Measurements from ENCODE around the gene FRS3.

Gene FRS3

DNA sequence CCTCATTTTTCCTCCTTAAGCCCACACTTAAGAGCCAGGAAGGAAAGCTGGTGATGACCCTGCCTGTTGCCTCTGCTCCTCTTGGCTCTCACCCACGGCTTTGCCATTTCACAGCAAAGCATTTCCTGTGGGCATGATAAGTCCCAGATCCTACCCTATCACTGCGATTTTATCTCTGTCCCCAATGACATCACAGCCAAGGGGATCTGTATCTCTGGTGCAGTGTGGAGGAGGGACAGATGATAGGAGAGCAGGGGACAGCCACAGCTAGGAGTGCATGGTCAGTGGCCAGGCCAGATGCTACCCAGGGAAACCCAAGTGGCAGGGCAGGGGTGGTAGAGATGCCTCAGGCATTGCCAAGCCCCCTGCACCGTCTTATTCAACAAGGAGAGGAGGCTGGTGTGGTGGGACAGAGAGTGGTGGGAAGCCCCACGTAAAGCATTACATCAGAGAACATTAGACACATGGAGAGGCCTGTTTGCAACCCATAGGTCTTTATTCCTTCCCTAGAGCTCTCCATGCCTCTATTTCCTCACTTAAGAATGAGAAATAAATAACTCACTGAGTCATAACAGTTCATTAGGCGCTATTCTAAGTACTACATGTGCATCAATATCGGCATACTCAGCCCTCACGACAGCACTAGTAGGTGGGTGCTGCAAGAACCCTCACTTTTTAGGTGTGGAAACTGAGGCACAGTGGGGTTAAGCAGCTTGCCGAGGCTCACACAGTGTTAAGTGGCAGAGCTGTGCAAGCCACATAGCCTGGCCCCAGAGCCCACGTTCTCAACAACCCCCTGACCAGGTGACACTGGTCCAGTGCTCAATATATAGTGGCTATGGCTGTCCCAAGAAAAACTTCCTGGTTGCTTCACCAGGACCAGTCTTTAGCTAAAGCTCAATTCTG, 48.9 kb downstream of the FRS3 start:
- H3K4me3 ChIP-seq (ENCODE audit: low read depth, low read length), result no peak overlapping the region

DNA sequence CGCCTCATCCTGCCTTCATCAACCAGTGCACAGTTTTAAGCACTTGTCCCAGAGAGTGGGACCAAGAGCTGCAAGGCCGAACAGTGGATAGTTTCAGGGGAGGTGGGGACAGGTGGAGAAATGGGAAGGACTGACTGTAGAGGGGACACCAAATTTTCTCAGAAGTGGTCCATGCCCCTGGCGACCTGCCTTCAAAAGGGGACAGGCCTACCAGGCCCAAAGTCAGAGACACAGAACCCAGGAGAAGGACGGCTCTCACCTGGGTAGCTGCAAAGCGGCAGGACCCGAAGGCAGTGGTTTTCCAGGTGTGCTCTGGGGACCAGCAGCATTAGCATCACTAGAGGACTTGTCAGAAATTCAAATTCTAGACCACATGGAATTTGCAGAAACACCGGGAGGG, 50.1 kb downstream of the FRS3 start:
- no peak overlapping the region for H3K4me3 ChIP-seq (ENCODE audit: low read depth, low read length)

DNA sequence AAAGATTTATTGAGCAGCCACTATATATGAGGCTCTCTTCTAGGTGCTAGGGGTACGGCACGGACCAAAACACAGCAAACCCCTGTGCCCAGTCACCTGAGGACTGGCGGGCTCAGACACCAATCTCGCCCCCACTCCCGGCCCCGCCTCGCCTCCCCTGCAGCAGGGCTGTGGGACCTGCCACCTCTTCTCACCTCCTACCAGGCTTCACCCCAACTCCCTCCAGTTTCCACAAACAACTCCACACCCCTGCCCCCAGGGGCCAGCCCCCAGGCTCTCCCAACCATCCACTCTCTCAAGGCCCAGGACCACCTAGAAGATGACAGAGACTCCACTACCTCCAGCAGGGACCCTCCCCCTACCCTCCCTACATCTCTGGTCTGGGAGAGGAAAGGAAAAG, 50.7 kb downstream of the FRS3 start:
- no peak overlapping the region for H3K4me3 ChIP-seq (ENCODE audit: low read depth, low read length)

DNA sequence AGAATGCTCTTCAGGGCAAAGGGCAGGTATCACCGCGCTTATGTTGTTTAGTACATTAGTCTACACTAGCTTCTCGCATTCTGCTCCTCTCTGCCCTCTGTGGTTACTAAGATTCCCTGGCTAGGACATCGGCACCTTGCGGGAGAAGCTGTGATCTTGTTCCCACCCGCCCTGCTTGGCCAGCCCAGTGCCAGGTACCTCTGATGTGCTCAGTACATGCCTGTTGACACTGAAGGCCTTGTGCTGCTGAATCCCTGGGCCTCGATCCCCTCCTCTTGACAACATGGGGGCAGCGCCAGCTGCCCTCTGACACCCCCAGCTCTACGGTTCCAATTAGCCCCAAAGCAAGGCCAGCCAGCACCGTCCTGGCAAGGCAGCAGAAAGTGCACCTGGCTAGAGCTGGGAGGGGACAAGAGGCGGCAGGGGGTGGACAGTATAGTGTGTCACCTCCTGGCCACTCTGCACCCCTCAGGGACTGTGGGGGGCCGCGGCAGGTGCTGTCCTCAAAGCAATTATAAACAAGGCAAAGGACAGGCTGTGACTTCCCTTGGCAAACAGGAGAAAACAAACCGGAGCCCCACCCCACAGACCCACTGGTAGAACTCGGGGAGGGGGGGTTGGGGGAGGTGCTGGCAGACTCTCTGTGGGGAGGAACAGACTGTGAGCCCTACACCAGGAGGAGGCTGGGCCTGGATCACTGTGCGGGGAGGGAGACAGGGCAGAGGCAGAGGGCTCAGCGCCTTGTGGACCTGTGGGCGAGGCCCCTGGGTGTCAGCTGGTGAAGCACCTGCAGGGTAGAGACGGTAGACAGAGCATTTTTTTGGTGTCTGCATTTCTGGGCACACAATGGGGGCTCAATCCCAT, 51.4 kb downstream of the FRS3 start:
- no peak overlapping the region for H3K4me3 ChIP-seq (ENCODE audit: low read depth, low read length)

DNA sequence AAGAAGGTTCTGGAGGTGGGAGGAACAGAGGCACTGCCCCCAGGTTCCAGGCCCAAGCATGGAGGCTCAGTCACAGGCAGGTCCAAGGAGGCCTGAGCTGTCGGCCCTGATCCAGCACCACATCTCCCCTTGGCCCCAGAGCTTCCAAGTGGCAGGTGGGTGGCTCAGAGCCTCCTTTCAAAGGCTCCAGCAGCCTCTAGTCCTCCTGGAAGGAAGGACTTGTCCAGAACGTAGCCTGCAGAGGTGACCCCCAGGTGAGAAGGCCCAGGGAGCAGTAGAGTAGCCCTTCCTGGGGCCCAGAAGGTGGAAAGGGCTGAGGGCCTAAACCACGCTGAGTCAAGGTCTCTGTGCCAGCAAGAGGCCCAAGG, 52.0 kb downstream of the FRS3 start:
- no peak overlapping the region for H3K4me3 ChIP-seq (ENCODE audit: low read depth, low read length)

DNA sequence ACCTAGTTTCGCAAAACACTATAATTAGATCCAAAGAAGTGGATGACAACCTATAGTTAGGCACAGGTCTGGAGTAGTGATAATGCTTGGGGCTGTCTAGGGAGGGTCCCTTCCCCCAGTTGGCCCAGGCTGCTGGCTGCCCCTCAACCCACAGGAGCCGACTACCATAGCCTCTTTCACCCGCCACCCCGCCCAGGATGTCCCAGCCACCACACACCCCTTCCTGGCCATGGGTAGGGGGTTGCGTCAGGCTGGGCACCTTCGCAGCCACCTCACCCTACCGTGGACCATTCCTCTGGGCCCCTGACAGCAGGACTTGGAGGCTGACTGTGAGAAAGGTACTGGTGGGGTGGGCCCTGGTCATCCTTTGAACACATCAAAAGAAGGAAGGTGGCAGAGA, 52.8 kb downstream of the FRS3 start:
- no peak overlapping the region for H3K4me3 ChIP-seq (ENCODE audit: low read depth, low read length)

DNA sequence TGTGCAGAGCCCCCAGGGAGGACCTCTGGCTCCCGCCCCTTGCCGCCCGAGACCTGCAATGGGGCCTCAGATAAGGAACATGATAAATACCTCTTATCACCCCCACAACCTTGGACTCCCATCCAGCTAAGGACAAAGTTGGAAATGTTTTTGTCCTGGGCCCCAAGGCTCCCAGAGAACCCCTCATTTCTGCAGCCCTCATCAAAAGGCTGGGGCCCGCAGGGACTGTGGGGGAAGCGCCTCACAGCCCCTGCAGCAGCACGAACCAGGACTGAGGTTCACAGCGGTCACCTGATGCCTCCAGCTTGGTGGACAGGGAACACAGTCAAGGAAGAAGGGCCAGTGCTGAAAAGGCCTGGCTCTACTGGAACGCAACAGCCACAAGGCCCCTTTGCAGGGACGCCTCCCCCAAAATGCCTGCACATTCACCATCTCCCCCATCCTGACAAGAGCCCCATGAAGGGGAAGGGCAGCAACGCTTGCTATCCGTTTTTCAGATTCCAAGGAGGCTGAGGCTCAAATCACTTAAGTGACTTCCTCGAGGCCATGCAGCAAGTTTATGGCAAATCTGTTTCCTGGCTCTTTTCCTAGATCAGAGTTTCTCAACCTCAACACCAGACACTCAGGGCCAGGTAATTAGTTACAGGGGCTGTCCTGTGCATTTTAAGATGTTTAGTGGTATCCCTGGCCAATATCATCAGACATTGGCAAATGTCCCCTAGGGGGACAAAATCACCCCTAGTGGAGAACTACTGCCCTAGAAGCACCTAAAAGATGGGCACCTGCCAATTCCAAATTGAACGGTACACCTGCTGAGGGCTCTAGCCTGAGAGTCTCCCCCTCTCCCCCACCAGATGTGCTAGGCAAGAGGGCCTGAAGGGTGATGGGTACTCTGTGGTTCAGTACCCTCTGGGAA, 54.9 kb downstream of the FRS3 start:
- no peak overlapping the region for H3K4me3 ChIP-seq (ENCODE audit: low read depth, low read length)

DNA sequence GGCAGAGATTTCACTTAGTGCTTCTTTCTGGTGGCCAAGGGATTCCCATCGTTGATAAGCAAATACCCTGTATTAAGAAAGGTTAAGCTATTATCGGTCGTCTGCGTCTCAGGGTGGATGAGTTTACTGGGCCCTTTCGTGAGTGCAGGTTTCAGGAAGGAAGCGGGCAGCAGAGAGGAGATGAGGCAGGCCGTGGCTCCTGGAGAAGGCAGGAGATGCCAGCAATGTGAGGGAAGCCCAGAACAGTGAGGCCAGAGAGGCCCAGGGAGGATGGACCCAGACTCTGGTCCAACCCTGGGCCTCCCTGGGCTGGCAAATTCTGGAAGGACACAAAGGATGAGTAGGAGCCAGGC, 55.5 kb downstream of the FRS3 start:
- H3K4me3 ChIP-seq (ENCODE audit: low read depth, low read length), result no peak overlapping the region

DNA sequence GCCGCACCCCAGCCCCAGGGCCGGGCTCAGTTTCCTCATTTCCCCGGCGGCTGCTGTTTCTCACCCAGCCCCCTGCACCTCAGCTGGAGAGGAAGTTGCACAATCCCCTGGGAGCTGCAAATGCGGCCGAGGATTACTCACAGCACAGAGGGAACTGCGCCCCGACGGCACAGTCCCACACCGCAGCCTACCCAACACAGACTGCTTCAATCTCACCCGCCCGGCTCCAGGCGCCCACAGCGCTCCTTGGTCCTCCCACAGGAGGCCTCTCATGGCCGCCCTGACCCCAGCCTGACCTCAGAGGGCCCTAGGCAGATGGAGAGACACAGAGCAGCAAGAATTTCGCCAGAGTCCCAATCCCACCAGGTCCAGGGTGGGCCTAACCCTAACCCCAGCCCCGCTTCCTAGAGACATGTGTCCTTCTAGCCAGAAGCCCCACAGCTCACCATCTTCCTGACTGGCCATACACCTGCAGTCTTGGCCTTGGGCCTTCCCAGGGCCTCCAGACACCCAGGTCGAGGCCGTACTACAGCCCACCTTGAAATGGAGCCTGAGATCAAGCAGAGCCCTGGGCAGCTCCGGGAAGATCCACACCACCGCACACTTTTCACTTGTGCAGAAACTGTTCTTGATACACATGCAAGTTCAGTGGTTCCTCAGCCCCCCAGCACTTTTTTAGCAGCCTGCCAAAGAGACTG, 56.0 kb downstream of the FRS3 start:
- H3K4me3 ChIP-seq (ENCODE audit: low read depth, low read length), result no peak overlapping the region

DNA sequence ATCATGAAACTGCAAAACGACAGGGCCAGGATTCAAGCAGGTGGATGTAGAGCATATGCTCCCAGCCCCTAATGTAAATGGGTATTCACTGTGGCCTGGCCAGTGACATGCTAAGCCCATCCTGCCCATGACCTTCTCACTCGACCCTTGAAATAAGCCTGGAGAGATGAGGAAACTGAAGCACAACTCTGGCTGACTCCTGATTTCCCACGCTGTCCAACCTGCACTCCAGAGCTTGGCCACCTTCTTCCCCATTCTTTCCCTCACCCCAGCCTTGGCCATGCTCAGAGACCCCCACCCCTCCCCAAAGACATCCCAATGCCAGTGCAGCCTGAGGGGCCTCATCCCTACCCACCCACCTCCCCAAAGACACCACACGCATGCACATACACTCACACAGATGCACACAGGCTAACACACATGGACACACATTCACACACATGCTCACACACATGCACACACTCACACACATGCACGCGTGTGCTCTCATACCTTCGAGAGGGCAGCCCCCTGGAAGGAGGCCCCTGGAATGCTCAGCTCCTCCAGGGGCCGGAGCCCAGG, 56.7 kb downstream of the FRS3 start:
- H3K4me3 ChIP-seq (ENCODE audit: low read depth, low read length), result no peak overlapping the region

DNA sequence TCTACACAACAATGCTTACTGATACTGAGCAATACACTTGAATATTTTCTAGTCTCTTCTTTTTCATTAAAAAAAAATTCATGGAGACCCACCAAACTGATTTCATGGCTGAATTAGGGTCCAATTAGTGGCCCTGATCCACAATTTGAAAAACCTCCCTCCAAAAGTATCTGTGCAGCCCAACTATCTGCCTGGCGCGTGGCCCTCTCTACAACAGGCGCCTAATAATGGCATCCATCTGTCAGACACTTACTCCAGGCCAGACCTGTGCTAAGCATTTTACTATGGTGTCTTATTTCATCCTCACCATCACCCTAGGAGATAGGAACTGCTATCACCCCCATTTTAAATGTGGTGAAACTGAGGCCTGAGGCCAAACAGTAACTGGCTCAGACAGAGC, 58.3 kb downstream of the FRS3 start:
- no peak overlapping the region for H3K4me3 ChIP-seq (ENCODE audit: low read depth, low read length)

DNA sequence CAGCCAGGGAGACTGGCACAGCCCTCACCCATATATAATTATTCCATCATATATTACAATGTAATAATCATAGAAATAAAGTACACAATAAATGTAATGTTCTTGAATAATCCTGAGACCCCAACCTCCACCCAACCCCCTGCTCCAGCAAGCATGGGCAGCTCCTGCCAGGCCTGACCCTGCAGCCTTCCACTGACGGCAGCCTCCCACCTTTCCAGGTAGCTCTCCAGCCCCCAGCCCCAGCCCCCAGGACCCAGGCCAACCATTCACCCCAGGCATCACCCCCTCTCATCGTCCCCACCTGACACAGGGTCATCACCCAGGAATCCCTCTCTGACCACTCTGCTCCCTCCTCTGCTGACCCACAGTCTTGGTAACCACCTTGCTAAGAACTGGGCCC, 58.9 kb downstream of the FRS3 start:
- H3K4me3 ChIP-seq (ENCODE audit: low read depth, low read length), result no peak overlapping the region

DNA sequence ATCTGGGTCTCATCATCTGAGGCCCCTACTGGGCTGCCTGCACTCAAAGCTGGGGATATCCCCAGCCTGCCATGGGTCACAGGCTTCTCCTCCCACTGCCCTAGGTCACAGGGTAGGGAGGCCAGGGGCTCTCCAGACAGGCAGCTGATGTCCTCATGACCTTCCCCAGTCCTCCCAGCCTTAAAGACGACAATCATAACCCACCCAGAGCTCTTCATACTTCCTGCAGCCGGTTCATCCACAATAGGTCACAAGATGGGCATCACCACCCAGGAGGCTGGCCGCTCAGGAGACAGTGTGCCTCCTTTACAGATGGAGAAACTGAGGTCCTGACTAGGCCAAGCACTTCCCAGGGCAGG, 59.5 kb downstream of the FRS3 start:
- no peak overlapping the region for H3K4me3 ChIP-seq (ENCODE audit: low read depth, low read length)
